ENCODE results near the gene KLHL21. TPM values are rescaled to one million over a fixed set of nuclear protein-coding genes. Genes with fewer than 3 reads are reported as not detected.

KLHL21 gene
- total and polyA plus RNA-seq, 10 of the 15 experiments (the other 5 are each of a cell fraction or from before 2014, with no cell fraction given), result 0.76 to 12.2 (median 5.2) TPM

DNA sequence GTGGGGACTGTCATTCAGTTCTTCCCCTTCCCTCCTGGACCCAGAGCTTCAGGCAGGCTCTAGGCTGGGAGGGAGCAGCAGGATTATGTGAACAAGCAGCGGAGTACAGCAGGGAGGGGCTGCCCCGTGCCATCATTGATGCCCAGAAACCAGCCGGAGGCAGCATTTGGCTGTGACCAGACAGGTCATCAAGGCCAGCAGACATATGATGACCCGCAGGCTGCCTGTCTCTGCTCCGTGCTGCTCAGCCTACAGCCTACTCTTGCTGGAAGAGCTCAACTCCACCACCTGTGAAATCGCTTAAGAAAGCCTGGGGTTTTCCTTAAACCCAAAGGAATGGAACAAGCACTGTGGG lies 4.9 kb downstream of the KLHL21 start:
- ChIA-PET CTCF (interaction anchor here (1.4 kb wide), 1 partner anchor 43 kb away, joined by 6 read pairs; the partner anchor contains the start of genes NOL9 and TAS1R1), RAD21 (ENCODE audit: unreplicated experiment) (no interaction called here), POLR2A (interaction anchor here (4.0 kb wide), 1 partner anchor 17 kb away, joined by 22 read pairs; the partner anchor contains the start of gene ZBTB48), SMC1A (ENCODE audit: uncharacterized antibody, unreplicated experiment) (no interaction called here)
- no peak overlapping the region for H3K27ac ChIP-seq (ENCODE audit: control insufficient read depth, insufficient read depth)
- ATAC-seq, result no peak
- no peak overlapping the region for H3K4me2 ChIP-seq (ENCODE audit: control insufficient read depth, insufficient read depth)
- no peaks in the 10 kb centered on the region for H3K9me3 ChIP-seq (replicated peaks; ENCODE audit: control insufficient read depth, insufficient read depth, low read length)
- H2AFZ ChIP-seq (ENCODE audit: control insufficient read depth, low read depth, low read length), result no peak overlapping the region
- peaks cover 9% of the 10 kb centered on the region for H3K4me1 ChIP-seq (ENCODE audit: control insufficient read depth, insufficient read depth, low read length)
- no peak for DNase-seq (ENCODE audit: low read depth, low spot score)
- H3K9ac ChIP-seq (ENCODE audit: control insufficient read depth, insufficient read depth, low read length), result no peak overlapping the region
- H3K79me2 ChIP-seq (ENCODE audit: control insufficient read depth, insufficient read depth, low read length), result peaks cover 36% of the 10 kb centered on the region
- H3K27me3 ChIP-seq (replicated peaks in 1 of 2; ENCODE audit: control insufficient read depth in 2 of 2, insufficient read depth in 2 of 2, low read length in 1 of 2), result no peaks in the 10 kb centered on the region
- H3K36me3 ChIP-seq (ENCODE audit: control insufficient read depth in 2 of 2, insufficient read depth in 2 of 2, low read length in 1 of 2), result peaks cover 10 to 21% of the 10 kb centered on the region in 2 experiments
- H3K4me3 ChIP-seq, result no peak overlapping the region
- intact Hi-C loops (cut with micrococcal nuclease; ENCODE audit: unreplicated experiment), result no loop called here
- TF ChIP-seq YBX1 (IDR thresholded peaks at IDR 0.05), result no peak
- TF ChIP-seq IKZF2 (IDR thresholded peaks at IDR 0.05), result no peak
- no peak for TF ChIP-seq HDAC2 (IDR thresholded peaks at IDR 0.05)
- no peak for TF ChIP-seq NFIC (IDR thresholded peaks at IDR 0.05; ENCODE audit: low read depth, low read length)
- TF ChIP-seq ETV6 (conservative IDR thresholded peaks at IDR 0.05 in 1 of 2, IDR thresholded peaks at IDR 0.05 in 1 of 2; ENCODE audit: borderline replicate concordance in 1 of 2, low read depth in 1 of 2), result no peak
- no peak for TF ChIP-seq ZNF274 (IDR thresholded peaks at IDR 0.05; ENCODE audit: insufficient read depth, insufficient read length)
- TF ChIP-seq CUX1 (IDR thresholded peaks at IDR 0.05; ENCODE audit: insufficient replicate concordance, low read depth, low read length), result no peak
- TF ChIP-seq POLR2A (IDR thresholded peaks at IDR 0.05; ENCODE audit: low read depth, low read length), result no peak
- no peak for TF ChIP-seq BHLHE40 (IDR thresholded peaks at IDR 0.05; ENCODE audit: borderline replicate concordance in 1 of 2, low read depth in 2 of 2, low read length in 1 of 2)
- no peak for TF ChIP-seq CHD2 (IDR thresholded peaks at IDR 0.05; ENCODE audit: borderline replicate concordance, low read depth, low read length)
- no peak for TF ChIP-seq CHD1 (IDR thresholded peaks at IDR 0.05; ENCODE audit: low read depth, low read length)
- TF ChIP-seq KLF5 (IDR thresholded peaks at IDR 0.05; ENCODE audit: partially characterized antibody), result no peak
- no peak for TF ChIP-seq EGR1 (IDR thresholded peaks at IDR 0.05; ENCODE audit: borderline replicate concordance in 1 of 2, low read depth in 2 of 2, low read length in 2 of 2)
- no peak for TF ChIP-seq TARDBP (IDR thresholded peaks at IDR 0.05; ENCODE audit: borderline replicate concordance)
- TF ChIP-seq IRF4 (IDR thresholded peaks at IDR 0.05; ENCODE audit: low read depth, low read length), result no peak
- WGBS (ENCODE audit: insufficient coverage, insufficient replicate concordance, low lambda C conversion rate, missing lambda C conversion rate), result over 99% methylated on average over 6 of the region's 6 CpGs
- H4K20me1 ChIP-seq (ENCODE audit: control insufficient read depth, insufficient read depth), result no peaks in the 10 kb centered on the region
- BruUV-seq (replicated peaks), result no TSS peak
- no peak for FAIRE-seq
- in situ Hi-C loops (cut with MboI), result no loop called here

Data from GM12878 (cell line).